ENCODE measurements around the gene HDGFL2.

DNA sequence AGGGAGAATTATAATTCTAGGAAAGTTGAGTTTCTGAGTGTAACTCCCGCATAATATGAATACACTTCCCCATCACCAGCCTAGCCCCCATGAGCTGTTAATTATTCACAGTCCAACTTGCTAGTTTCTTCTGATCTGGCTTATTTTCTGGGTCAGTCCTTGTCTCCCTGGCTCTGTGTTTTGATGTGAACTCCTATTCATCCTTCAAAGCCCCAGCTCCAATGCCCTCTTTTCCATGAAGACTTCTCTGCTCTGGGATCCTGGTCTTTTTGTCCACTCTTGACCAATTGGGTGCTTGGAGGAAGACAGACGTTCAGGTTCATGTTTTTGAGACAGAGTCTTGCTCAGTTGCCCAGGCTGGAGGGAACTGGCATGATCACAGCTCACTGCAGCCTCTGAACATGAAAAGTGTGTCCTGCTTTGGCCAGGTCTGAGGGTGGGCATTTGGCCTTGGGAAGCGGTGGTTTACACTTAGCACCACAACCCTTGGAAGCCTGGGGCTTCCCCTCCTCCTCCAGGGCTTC is 67.1 kb downstream of the HDGFL2 start:
- no peak for TF ChIP-seq POLR2A (IDR thresholded peaks at IDR 0.05)
- TF ChIP-seq, protein P1, sequence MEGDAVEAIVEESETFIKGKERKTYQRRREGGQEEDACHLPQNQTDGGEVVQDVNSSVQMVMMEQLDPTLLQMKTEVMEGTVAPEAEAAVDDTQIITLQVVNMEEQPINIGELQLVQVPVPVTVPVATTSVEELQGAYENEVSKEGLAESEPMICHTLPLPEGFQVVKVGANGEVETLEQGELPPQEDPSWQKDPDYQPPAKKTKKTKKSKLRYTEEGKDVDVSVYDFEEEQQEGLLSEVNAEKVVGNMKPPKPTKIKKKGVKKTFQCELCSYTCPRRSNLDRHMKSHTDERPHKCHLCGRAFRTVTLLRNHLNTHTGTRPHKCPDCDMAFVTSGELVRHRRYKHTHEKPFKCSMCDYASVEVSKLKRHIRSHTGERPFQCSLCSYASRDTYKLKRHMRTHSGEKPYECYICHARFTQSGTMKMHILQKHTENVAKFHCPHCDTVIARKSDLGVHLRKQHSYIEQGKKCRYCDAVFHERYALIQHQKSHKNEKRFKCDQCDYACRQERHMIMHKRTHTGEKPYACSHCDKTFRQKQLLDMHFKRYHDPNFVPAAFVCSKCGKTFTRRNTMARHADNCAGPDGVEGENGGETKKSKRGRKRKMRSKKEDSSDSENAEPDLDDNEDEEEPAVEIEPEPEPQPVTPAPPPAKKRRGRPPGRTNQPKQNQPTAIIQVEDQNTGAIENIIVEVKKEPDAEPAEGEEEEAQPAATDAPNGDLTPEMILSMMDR (IDR thresholded peaks at IDR 0.05): no peak
